ENCODE data around the gene SPPL2A. TPM values are rescaled to one million over a fixed set of nuclear protein-coding genes. Genes with fewer than 3 reads are reported as not detected.

Gene SPPL2A
- polyA plus RNA-seq, 1 of the 3 experiments (the other 2 are of a cell fraction): 21.6 TPM

DNA sequence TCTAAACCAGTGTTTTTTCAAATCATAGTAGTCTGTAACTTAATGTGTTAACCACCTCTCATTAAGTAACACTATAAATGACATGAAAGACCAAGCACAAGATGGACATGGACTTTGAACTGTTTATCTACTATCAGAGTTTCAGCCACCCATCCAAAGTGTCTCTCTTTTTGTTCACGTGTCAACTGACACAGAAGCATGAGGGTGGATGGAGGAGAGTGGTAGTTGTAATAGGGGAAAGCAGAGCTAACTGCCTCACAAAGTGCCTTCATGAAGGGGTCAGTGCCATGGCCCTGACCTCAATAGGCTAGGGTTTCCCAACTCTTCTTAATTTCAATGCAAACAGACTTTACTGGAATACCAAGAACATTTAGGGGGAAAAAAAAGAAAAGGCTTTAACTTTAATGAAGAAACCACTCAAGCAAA lies 46.8 kb downstream of the SPPL2A start:
- Histone ChIP-seq H3K4me2 (no peak overlapping the region), H3K4me1 (ENCODE audit: control insufficient read depth in 1 of 2, insufficient read depth in 2 of 2, low read depth in 1 of 2, low read length in 1 of 2) (no peaks in the 10 kb centered on the region), H3F3A (replicated peaks; ENCODE audit: insufficient read depth) (no peaks in the 10 kb centered on the region), H4K20me1 (ENCODE audit: insufficient read depth) (no peaks in the 10 kb centered on the region), H2AFZ (ENCODE audit: low read depth) (no peak overlapping the region), H3K36me3 (replicated peaks in 1 of 2; ENCODE audit: control insufficient read depth in 1 of 2, insufficient read depth in 2 of 2, low read length in 1 of 2) (peaks cover 8 to 31% of the 10 kb centered on the region in 2 experiments), H3K9me3 (no peaks in the 10 kb centered on the region), H3K79me2 (ENCODE audit: insufficient read depth) (no peaks in the 10 kb centered on the region), H3K27me3 (ENCODE audit: insufficient read depth) (no peaks in the 10 kb centered on the region), H3K27ac (ENCODE audit: low read depth in 2 of 2, low read length in 1 of 2) (no peak overlapping the region), H3K4me3 (ENCODE audit: low read depth in 2 of 2, low read length in 1 of 2) (no peak overlapping the region), H3K9ac (no peak overlapping the region), H3K9me2 (no peaks in the 10 kb centered on the region)
- DNase-seq: no peak
- WGBS (ENCODE audit: low lambda C conversion rate): 78% methylated on average over 1 of the region's 1 CpG
- CTCF ChIA-PET: interaction anchor here (1.6 kb wide), 1 partner anchor 158 kb away, joined by 5 read pairs; no protein-coding TSS in a partner anchor
- TF ChIP-seq, protein P1, sequence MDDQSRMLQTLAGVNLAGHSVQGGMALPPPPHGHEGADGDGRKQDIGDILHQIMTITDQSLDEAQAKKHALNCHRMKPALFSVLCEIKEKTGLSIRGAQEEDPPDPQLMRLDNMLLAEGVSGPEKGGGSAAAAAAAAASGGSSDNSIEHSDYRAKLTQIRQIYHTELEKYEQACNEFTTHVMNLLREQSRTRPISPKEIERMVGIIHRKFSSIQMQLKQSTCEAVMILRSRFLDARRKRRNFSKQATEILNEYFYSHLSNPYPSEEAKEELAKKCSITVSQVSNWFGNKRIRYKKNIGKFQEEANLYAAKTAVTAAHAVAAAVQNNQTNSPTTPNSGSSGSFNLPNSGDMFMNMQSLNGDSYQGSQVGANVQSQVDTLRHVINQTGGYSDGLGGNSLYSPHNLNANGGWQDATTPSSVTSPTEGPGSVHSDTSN (IDR thresholded peaks at IDR 0.05): no peak
- no peak for TF ChIP-seq TEAD4 (IDR thresholded peaks at IDR 0.05; ENCODE audit: borderline replicate concordance, insufficient read depth)
- TF ChIP-seq, protein P2, sequence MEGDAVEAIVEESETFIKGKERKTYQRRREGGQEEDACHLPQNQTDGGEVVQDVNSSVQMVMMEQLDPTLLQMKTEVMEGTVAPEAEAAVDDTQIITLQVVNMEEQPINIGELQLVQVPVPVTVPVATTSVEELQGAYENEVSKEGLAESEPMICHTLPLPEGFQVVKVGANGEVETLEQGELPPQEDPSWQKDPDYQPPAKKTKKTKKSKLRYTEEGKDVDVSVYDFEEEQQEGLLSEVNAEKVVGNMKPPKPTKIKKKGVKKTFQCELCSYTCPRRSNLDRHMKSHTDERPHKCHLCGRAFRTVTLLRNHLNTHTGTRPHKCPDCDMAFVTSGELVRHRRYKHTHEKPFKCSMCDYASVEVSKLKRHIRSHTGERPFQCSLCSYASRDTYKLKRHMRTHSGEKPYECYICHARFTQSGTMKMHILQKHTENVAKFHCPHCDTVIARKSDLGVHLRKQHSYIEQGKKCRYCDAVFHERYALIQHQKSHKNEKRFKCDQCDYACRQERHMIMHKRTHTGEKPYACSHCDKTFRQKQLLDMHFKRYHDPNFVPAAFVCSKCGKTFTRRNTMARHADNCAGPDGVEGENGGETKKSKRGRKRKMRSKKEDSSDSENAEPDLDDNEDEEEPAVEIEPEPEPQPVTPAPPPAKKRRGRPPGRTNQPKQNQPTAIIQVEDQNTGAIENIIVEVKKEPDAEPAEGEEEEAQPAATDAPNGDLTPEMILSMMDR (IDR thresholded peaks at IDR 0.05): no peak
- no peak for TF ChIP-seq YY1 (IDR thresholded peaks at IDR 0.05; ENCODE audit: low read depth)
- no peak for TF ChIP-seq JUND (IDR thresholded peaks at IDR 0.05)
- no peak for TF ChIP-seq GABPA (IDR thresholded peaks at IDR 0.05; ENCODE audit: low read depth)
- TF ChIP-seq FOXJ3 (CRISPR knock-in tag; IDR thresholded peaks at IDR 0.05): no peak
- no peak for TF ChIP-seq RFX5 (IDR thresholded peaks at IDR 0.05; ENCODE audit: low read length)
- no peak for TF ChIP-seq EZH2phosphoT487 (IDR thresholded peaks at IDR 0.05; ENCODE audit: borderline replicate concordance, low read depth)
- TF ChIP-seq CHD2 (IDR thresholded peaks at IDR 0.05; ENCODE audit: low read length, partially characterized antibody): no peak
- TF ChIP-seq, protein P3, sequence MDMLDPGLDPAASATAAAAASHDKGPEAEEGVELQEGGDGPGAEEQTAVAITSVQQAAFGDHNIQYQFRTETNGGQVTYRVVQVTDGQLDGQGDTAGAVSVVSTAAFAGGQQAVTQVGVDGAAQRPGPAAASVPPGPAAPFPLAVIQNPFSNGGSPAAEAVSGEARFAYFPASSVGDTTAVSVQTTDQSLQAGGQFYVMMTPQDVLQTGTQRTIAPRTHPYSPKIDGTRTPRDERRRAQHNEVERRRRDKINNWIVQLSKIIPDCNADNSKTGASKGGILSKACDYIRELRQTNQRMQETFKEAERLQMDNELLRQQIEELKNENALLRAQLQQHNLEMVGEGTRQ (IDR thresholded peaks at IDR 0.05; ENCODE audit: borderline replicate concordance, low read depth, low read length): no peak
- no peak for TF ChIP-seq NRF1 (IDR thresholded peaks at IDR 0.05; ENCODE audit: low read depth, low read length)
- POLR2A ChIA-PET: interaction anchor here (0.6 kb wide), 1 partner anchor 499 kb away, joined by 5 read pairs; no protein-coding TSS in a partner anchor

DNA sequence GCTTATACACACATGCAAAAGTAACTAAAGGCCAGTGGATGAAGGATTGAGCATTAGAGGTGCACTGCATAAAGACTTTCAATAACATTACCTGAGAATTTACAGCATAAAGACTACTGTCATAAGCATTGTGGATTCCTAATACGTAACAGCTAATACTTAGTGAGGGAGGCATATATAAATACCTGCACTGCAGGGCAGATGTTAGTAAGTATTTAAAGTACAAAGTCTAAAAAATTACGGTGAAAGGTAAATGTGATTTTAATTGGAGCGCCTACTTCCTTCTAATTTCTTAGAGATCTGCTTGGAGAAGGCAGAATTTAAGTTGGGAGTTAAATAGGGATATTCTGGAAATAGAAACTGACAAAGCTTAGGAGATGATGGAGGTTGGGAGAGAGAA lies 53.5 kb downstream of the SPPL2A start:
- no peak overlapping the region for H3K4me3 ChIP-seq (ENCODE audit: low read depth in 2 of 2, low read length in 1 of 2)
- H3K9me2 ChIP-seq: no peaks in the 10 kb centered on the region
- POLR2A ChIA-PET: no interaction called here
- no peak overlapping the region for H3K4me2 ChIP-seq
- H3K9me3 ChIP-seq: no peaks in the 10 kb centered on the region
- no peaks in the 10 kb centered on the region for H3K4me1 ChIP-seq (ENCODE audit: control insufficient read depth in 1 of 2, insufficient read depth in 2 of 2, low read depth in 1 of 2, low read length in 1 of 2)
- H3K9ac ChIP-seq: no peak overlapping the region
- no peak overlapping the region for H2AFZ ChIP-seq (ENCODE audit: low read depth)
- CTCF ChIA-PET: interaction anchor here (1.6 kb wide), 1 partner anchor 15 kb away, joined by 4 read pairs; no protein-coding TSS in a partner anchor
- no peaks in the 10 kb centered on the region for H3K27me3 ChIP-seq (ENCODE audit: insufficient read depth)
- 93% methylated on average over 3 of the region's 3 CpGs for WGBS (ENCODE audit: low lambda C conversion rate)
- H3K27ac ChIP-seq (ENCODE audit: low read depth in 2 of 2, low read length in 1 of 2): no peak overlapping the region
- peaks cover 3 to 8% of the 10 kb centered on the region in 2 experiments for H3K36me3 ChIP-seq (replicated peaks in 1 of 2; ENCODE audit: control insufficient read depth in 1 of 2, insufficient read depth in 2 of 2, low read length in 1 of 2)
- no peak for DNase-seq
- no peaks in the 10 kb centered on the region for H4K20me1 ChIP-seq (ENCODE audit: insufficient read depth)
- no peaks in the 10 kb centered on the region for H3K79me2 ChIP-seq (ENCODE audit: insufficient read depth)
- TF ChIP-seq CHD2 (IDR thresholded peaks at IDR 0.05; ENCODE audit: low read length, partially characterized antibody) (no peak), SMC3 (IDR thresholded peaks at IDR 0.05; ENCODE audit: low read depth, low read length) (no peak), NRF1 (IDR thresholded peaks at IDR 0.05; ENCODE audit: low read depth, low read length) (no peak), RCOR1 (IDR thresholded peaks at IDR 0.05; ENCODE audit: low read length) (no peak), RAD21 (IDR thresholded peaks at IDR 0.05; ENCODE audit: low read length) (no peak), MXI1 (IDR thresholded peaks at IDR 0.05; ENCODE audit: low read depth, low read length) (no peak)
- TF ChIP-seq, protein P4, sequence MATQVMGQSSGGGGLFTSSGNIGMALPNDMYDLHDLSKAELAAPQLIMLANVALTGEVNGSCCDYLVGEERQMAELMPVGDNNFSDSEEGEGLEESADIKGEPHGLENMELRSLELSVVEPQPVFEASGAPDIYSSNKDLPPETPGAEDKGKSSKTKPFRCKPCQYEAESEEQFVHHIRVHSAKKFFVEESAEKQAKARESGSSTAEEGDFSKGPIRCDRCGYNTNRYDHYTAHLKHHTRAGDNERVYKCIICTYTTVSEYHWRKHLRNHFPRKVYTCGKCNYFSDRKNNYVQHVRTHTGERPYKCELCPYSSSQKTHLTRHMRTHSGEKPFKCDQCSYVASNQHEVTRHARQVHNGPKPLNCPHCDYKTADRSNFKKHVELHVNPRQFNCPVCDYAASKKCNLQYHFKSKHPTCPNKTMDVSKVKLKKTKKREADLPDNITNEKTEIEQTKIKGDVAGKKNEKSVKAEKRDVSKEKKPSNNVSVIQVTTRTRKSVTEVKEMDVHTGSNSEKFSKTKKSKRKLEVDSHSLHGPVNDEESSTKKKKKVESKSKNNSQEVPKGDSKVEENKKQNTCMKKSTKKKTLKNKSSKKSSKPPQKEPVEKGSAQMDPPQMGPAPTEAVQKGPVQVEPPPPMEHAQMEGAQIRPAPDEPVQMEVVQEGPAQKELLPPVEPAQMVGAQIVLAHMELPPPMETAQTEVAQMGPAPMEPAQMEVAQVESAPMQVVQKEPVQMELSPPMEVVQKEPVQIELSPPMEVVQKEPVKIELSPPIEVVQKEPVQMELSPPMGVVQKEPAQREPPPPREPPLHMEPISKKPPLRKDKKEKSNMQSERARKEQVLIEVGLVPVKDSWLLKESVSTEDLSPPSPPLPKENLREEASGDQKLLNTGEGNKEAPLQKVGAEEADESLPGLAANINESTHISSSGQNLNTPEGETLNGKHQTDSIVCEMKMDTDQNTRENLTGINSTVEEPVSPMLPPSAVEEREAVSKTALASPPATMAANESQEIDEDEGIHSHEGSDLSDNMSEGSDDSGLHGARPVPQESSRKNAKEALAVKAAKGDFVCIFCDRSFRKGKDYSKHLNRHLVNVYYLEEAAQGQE (IDR thresholded peaks at IDR 0.05; ENCODE audit: low read depth, low read length): no peak
- H3F3A ChIP-seq (replicated peaks; ENCODE audit: insufficient read depth): no peaks in the 10 kb centered on the region

All from SK-N-SH (cell line).